ENCODE measurements around the gene IL20. TPM values are rescaled to one million over a fixed set of nuclear protein-coding genes. Genes with fewer than 3 reads are reported as not detected.

IL20 gene
- total RNA-seq, 4 donors from 2014 or later = 40.6 TPM; not detected in 3

GRCh38 chr1:206826394-206826793 lies 39.0 kb upstream of the IL20 start:
- H3K4me1 ChIP-seq = no peaks in the 10 kb centered on the region
- no peak overlapping the region for H3K27ac ChIP-seq
- no peaks in the 10 kb centered on the region for H3K9me3 ChIP-seq
- no peaks in the 10 kb centered on the region for H3K36me3 ChIP-seq
- H3K4me3 ChIP-seq = no peak overlapping the region
- H3K27me3 ChIP-seq = no peaks in the 10 kb centered on the region
- intact Hi-C loops (cut with DNase I; ENCODE audit: low total_unique reads) = no loop called here
- no peak for DNase-seq
- no peak for TF ChIP-seq POLR2A (IDR thresholded peaks at IDR 0.05)
- TF ChIP-seq CTCF (IDR thresholded peaks at IDR 0.05) = no peak

- no peak for DNase-seq
- intact Hi-C loops (cut with DNase I; ENCODE audit: low total_unique reads) = no loop called here
- no peak overlapping the region for H3K4me3 ChIP-seq
- no peak for TF ChIP-seq CTCF (IDR thresholded peaks at IDR 0.05)
- no peak for TF ChIP-seq POLR2A (IDR thresholded peaks at IDR 0.05)
- H3K4me1 ChIP-seq = no peaks in the 10 kb centered on the region
- no peaks in the 10 kb centered on the region for H3K36me3 ChIP-seq
- H3K27me3 ChIP-seq = no peaks in the 10 kb centered on the region
- no peaks in the 10 kb centered on the region for H3K9me3 ChIP-seq
- H3K27ac ChIP-seq = no peak overlapping the region
Observed at GRCh38 chr1:206828061-206828460, 37.4 kb upstream of the IL20 start.

DNA sequence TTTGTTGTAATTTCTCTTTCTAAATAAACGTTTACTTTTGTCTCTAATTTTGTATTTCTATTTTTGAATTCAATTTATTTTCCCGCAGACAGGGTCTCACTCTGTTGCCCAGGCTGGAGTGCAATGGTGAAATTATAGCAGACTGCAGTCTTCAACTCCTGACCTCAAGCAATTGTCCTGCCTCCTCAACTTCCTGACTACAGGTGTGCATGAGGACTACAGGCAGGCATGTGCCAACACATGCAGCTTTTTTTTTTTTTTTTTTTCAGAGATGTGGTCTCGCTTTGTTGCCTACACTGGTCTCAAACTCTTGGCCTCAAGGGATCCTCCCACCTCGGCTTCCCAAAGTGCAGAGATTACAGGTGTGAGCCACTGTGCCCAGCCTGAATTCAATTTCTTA lies 36.7 kb upstream of the IL20 start:
- no peak overlapping the region for H3K27ac ChIP-seq
- DNase-seq = no peak
- intact Hi-C loops (cut with DNase I; ENCODE audit: low total_unique reads) = no loop called here
- no peaks in the 10 kb centered on the region for H3K36me3 ChIP-seq
- H3K9me3 ChIP-seq = no peaks in the 10 kb centered on the region
- TF ChIP-seq POLR2A (IDR thresholded peaks at IDR 0.05) = no peak
- TF ChIP-seq CTCF (IDR thresholded peaks at IDR 0.05) = no peak
- no peak overlapping the region for H3K4me3 ChIP-seq
- no peaks in the 10 kb centered on the region for H3K27me3 ChIP-seq
- no peaks in the 10 kb centered on the region for H3K4me1 ChIP-seq

GRCh38 chr1:206829282-206829681 lies 36.1 kb upstream of the IL20 start:
- H3K27me3 ChIP-seq = no peaks in the 10 kb centered on the region
- no peaks in the 10 kb centered on the region for H3K9me3 ChIP-seq
- H3K36me3 ChIP-seq = no peaks in the 10 kb centered on the region
- no peaks in the 10 kb centered on the region for H3K4me1 ChIP-seq
- no peak overlapping the region for H3K27ac ChIP-seq
- no peak for DNase-seq
- no peak overlapping the region for H3K4me3 ChIP-seq
- intact Hi-C loops (cut with DNase I; ENCODE audit: low total_unique reads) = no loop called here
- TF ChIP-seq CTCF (IDR thresholded peaks at IDR 0.05) = no peak

DNA sequence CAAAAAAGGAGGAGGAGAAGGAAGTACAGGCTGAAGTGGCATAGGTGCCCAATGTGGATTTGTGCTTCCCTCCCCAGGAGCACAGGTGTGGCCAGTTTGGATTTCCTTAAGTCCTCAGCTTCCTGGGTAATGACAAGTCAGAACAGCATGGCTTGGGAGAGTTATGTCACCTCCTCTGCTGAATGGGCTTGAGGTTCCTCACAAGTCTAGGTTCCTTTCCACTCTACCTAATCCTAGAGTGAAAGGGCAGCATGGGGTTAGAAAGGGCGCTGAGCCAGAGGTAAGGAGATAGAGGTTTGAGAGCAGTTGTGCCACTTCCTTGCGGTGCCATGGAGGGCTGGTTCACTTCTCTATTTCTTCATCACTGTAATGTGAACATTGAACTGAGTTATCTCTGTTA lies 35.5 kb upstream of the IL20 start:
- Histone ChIP-seq H3K4me3 (no peak overlapping the region), H3K36me3 (no peaks in the 10 kb centered on the region), H3K9me3 (no peaks in the 10 kb centered on the region), H3K4me1 (no peaks in the 10 kb centered on the region), H3K27ac (no peak overlapping the region), H3K27me3 (no peaks in the 10 kb centered on the region)
- TF ChIP-seq POLR2A (IDR thresholded peaks at IDR 0.05) (no peak), CTCF (IDR thresholded peaks at IDR 0.05) (no peak)
- intact Hi-C loops (cut with DNase I; ENCODE audit: low total_unique reads) = no loop called here
- DNase-seq = no peak
